ENCODE results near the gene FRMD6. TPM values are rescaled to one million over a fixed set of nuclear protein-coding genes. Genes with fewer than 3 reads are reported as not detected.

Gene FRMD6
- total RNA-seq, 1 donor from 2014 or later = 104 TPM

DNA sequence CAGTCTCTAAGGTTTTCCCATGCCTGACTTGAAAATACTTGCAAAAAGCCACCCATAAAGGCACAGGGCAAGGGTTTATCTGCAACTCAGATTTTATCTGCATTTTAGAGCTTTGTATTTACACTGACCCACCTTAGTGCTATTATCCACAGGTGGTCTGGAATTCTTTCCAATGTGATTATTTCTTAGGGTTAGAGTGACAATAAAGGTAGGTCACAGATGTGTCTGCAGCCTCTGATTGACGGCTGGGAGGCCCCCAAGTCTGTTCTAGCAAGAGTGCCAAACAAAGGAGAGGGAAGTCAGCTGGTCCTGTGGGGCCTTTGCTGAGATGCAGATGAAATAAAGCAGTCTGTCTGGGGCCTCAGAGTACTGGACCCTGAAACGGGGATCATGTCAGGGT lies 64.0 kb downstream of the FRMD6 start:
- H3K27ac ChIP-seq = no peak overlapping the region
- no peak overlapping the region for H3K4me3 ChIP-seq
- no peaks in the 10 kb centered on the region for H3K9me3 ChIP-seq
- intact Hi-C loops (cut with DNase I) = no loop called here
- H3K27me3 ChIP-seq = no peaks in the 10 kb centered on the region
- peaks cover 26 to 66% of the 10 kb centered on the region in 2 donors for H3K36me3 ChIP-seq
- TF ChIP-seq CTCF (IDR thresholded peaks at IDR 0.05) = no peak
- no peak for DNase-seq (ENCODE audit: low spot score in 2 of 2)
- no peaks in the 10 kb centered on the region for H3K4me1 ChIP-seq

DNA sequence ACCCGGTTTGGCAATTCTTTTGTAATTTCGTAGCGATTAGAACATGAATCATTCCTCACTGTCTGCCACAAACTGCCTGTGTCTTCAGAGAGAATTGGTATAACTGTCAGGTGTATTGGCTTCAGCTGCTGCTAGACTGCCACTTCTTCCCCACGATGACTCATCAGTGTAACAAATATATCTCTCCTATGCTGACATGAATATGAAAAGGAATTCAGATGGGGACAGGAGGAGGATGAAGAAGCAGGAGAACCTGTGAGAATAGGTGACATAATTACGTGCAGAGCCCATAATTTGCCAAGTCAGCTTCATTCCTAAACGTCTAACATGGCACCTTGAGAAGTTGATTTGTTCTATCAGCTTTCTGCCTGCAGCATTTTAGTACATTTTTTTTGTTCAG lies 64.9 kb downstream of the FRMD6 start:
- DNase-seq (ENCODE audit: low spot score in 2 of 2) = no peak
- H3K4me3 ChIP-seq = no peak overlapping the region
- H3K36me3 ChIP-seq = peaks cover 30 to 71% of the 10 kb centered on the region in 2 donors
- no peak for TF ChIP-seq CTCF (IDR thresholded peaks at IDR 0.05)
- no peaks in the 10 kb centered on the region for H3K27me3 ChIP-seq
- H3K27ac ChIP-seq = no peak overlapping the region
- intact Hi-C loops (cut with DNase I) = no loop called here
- no peaks in the 10 kb centered on the region for H3K4me1 ChIP-seq
- no peaks in the 10 kb centered on the region for H3K9me3 ChIP-seq

DNA sequence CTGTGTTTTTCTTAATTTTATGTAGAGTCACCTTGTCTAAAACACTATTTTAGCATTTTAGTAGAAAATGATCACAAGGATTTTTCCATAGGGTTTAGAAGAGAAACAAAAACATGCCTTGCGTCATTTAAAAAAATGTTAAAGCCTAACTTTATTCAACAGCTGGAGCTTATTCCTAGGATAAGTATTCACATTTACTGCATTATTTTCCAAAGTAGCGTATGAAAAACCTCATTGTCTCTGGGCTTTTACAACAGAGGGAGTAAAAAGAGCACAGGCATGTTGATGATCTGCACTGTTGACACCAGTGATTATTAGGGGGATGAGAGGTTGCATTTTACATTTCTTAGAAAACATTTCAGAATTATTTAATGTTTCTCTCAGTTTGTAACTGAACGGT lies 66.1 kb downstream of the FRMD6 start:
- no peak overlapping the region for H3K27ac ChIP-seq
- H3K36me3 ChIP-seq = peaks cover 40 to 76% of the 10 kb centered on the region in 2 donors
- H3K9me3 ChIP-seq = no peaks in the 10 kb centered on the region
- no peak overlapping the region for H3K4me3 ChIP-seq
- intact Hi-C loops (cut with DNase I) = no loop called here
- no peak for DNase-seq (ENCODE audit: low spot score in 2 of 2)
- H3K4me1 ChIP-seq = no peaks in the 10 kb centered on the region
- no peaks in the 10 kb centered on the region for H3K27me3 ChIP-seq
- TF ChIP-seq CTCF (IDR thresholded peaks at IDR 0.05) = no peak

GRCh38 chr14:51719955-51720354 lies 68.2 kb downstream of the FRMD6 start:
- no peak overlapping the region for H3K27ac ChIP-seq
- H3K36me3 ChIP-seq = peaks cover 47 to 88% of the 10 kb centered on the region in 2 donors
- H3K27me3 ChIP-seq = no peaks in the 10 kb centered on the region
- H3K4me1 ChIP-seq = no peaks in the 10 kb centered on the region
- no peaks in the 10 kb centered on the region for H3K9me3 ChIP-seq
- no peak overlapping the region for H3K4me3 ChIP-seq
- TF ChIP-seq CTCF (IDR thresholded peaks at IDR 0.05) = no peak
- intact Hi-C loops (cut with DNase I) = no loop called here
- DNase-seq (ENCODE audit: low spot score in 2 of 2) = no peak

- no peaks in the 10 kb centered on the region for H3K9me3 ChIP-seq
- no peak for TF ChIP-seq CTCF (IDR thresholded peaks at IDR 0.05)
- no peak overlapping the region for H3K27ac ChIP-seq
- no peaks in the 10 kb centered on the region for H3K27me3 ChIP-seq
- peaks cover 48 to 88% of the 10 kb centered on the region in 2 donors for H3K36me3 ChIP-seq
- H3K4me3 ChIP-seq = no peak overlapping the region
- DNase-seq (ENCODE audit: low spot score in 2 of 2) = no peak
- no peaks in the 10 kb centered on the region for H3K4me1 ChIP-seq
- intact Hi-C loops (cut with DNase I) = no loop called here
Measured at GRCh38 chr14:51723990-51724389, 72.3 kb downstream of the FRMD6 start.

- intact Hi-C loops (cut with DNase I) = no loop called here
- TF ChIP-seq CTCF (IDR thresholded peaks at IDR 0.05) = no peak
- DNase-seq (ENCODE audit: low spot score in 2 of 2) = no peak
- H3K27me3 ChIP-seq = no peaks in the 10 kb centered on the region
- no peak overlapping the region for H3K27ac ChIP-seq
- peaks cover 41 to 83% of the 10 kb centered on the region in 2 donors for H3K36me3 ChIP-seq
- no peaks in the 10 kb centered on the region for H3K4me1 ChIP-seq
- H3K9me3 ChIP-seq = no peaks in the 10 kb centered on the region
- H3K4me3 ChIP-seq = no peak overlapping the region
Measured at GRCh38 chr14:51724650-51725049, 72.9 kb downstream of the FRMD6 start.
